GM12878 (cell line): Measurements from ENCODE around the gene KAZN. TPM values are rescaled to one million over a fixed set of nuclear protein-coding genes. Genes with fewer than 3 reads are reported as not detected.

Experiments
- BRCA1 ChIP-seq: IDR thresholded peaks from 2 replicates; pipeline ENCODE4 v1.6.1; 2011; ENCODE audit warnings: low read depth, low read length, improper control_type of control experiment
- CHD1 ChIP-seq: IDR thresholded peaks from 2 replicates; pipeline ENCODE4 v1.6.1; 2012; ENCODE audit warnings: low read depth, low read length, improper control_type of control experiment
- EED ChIP-seq: sonication (generic); IDR thresholded peaks from 2 replicates; pipeline ENCODE4 v1.6.1; 2016; ENCODE audit warnings: antibody characterized with exemption, low read depth
- EP300 ChIP-seq, 2 experiments: fragments of 150-350 bp in 1 of 2; IDR thresholded peaks; 2 replicates each; pipeline ENCODE4 v1.6.1; 2011 to 2012; ENCODE audit warnings: low read depth in 2 of 2, low read length in 2 of 2, borderline replicate concordance in 1 of 2, improper control_type of control experiment in 1 of 2, inconsistent platforms in 1 of 2; ENCODE audit not compliant: control insufficient read depth in 1 of 2
- ESRRA ChIP-seq: IDR thresholded peaks from 2 replicates; pipeline ENCODE4 v1.6.1; 2012; ENCODE audit warnings: mild to moderate bottlenecking, low read length, improper control_type of control experiment
- IRF4 ChIP-seq: IDR thresholded peaks from 2 replicates; pipeline ENCODE4 v1.6.1; 2011; ENCODE audit warnings: low read depth, low read length
- JUNB ChIP-seq: IDR thresholded peaks from 2 replicates; pipeline ENCODE4 v1.6.1; 2016; ENCODE audit warnings: antibody characterized with exemption, mild to moderate bottlenecking
- JUND ChIP-seq: IDR thresholded peaks from 2 replicates; pipeline ENCODE4 v1.6.1; 2012; ENCODE audit warnings: low read depth, mild to moderate bottlenecking, low read length, improper control_type of control experiment, moderate library complexity
- KDM1A ChIP-seq: fragments of 200-600 bp; sonication (generic); IDR thresholded peaks from 2 replicates; pipeline ENCODE4 v1.6.1; 2016; ENCODE audit warnings: borderline replicate concordance
- POU2F2 ChIP-seq: IDR thresholded peaks from 3 replicates; pipeline ENCODE4 v1.6.1; 2011; ENCODE audit warnings: low read depth, mild to moderate bottlenecking, low read length, borderline replicate concordance
- TCF7 ChIP-seq: IDR thresholded peaks from 2 replicates; pipeline ENCODE4 v1.6.1; 2014; ENCODE audit warnings: antibody characterized with exemption, borderline replicate concordance
- ZNF207 ChIP-seq: fragments of 450-650 bp; IDR thresholded peaks from 2 replicates; pipeline ENCODE4 v1.6.1; 2014; ENCODE audit warnings: antibody characterized with exemption, mild to moderate bottlenecking, borderline replicate concordance
- polyA plus RNA-seq, 11 experiments: library from polyadenylated mRNA; depleted of rRNA in 4 of 11; unstranded in 6 of 11; stranded (reverse) in 5 of 11; fragments of >200 nt; fragmentation: Nextera tagmentation in 4 of 11; fragmentation: Illumina TruSeq in 1 of 11; extraction: Ambion mirVana in 4 of 11; extraction: Trizol in 1 of 11; gene quantifications; 1 replicate in 1 of 11; 2 replicates in 10 of 11; pipeline versions ENCODE4 v1.2.1 to v1.2.3, GENCODE V29; 2011 to 2016; ENCODE audit warnings: inconsistent platforms in 2 of 11, missing spikeins in 2 of 11, low read depth in 1 of 11
- total RNA-seq, 4 experiments: library from RNA; depleted of rRNA in 3 of 4; stranded (reverse); fragments of >200 nt in 3 of 4; fragmentation: Illumina TruSeq in 1 of 4; extraction: Trizol in 1 of 4; gene quantifications; 2 replicates each; pipeline versions ENCODE4 v1.2.1 to v1.2.3, GENCODE V29; 2013 to 2021
- TF ChIP-seq, protein P1 (sequence below): IDR thresholded peaks from 2 replicates; pipeline ENCODE4 v1.6.1; 2012; ENCODE audit warnings: low read length, inconsistent platforms
- TF ChIP-seq, protein P2 (sequence below): IDR thresholded peaks from 2 replicates; pipeline ENCODE4 v1.6.1; 2012; ENCODE audit warnings: low read depth, low read length, improper control_type of control experiment
- TF ChIP-seq, protein P3 (sequence below): IDR thresholded peaks from 2 replicates; pipeline ENCODE4 v1.6.1; 2011; ENCODE audit warnings: borderline replicate concordance, low read depth, mild to moderate bottlenecking, moderate library complexity, low read length; ENCODE audit not compliant: insufficient read depth, poor library complexity, severe bottlenecking
- TF ChIP-seq, protein P4 (sequence below): fragments of 450-650 bp; IDR thresholded peaks from 2 replicates; pipeline ENCODE4 v1.6.1; 2016; ENCODE audit warnings: mild to moderate bottlenecking
- TF ChIP-seq, protein P5 (sequence below): fragments of 450-650 bp; IDR thresholded peaks from 2 replicates; pipeline ENCODE4 v1.6.1; 2018; ENCODE audit warnings: borderline replicate concordance, mild to moderate bottlenecking; ENCODE audit not compliant: partially characterized antibody

KAZN gene
- total and polyA plus RNA-seq, 10 of the 15 experiments (the other 5 are each of a cell fraction or from before 2014, with no cell fraction given) = 0.72 to 4.0 (median 1.2) TPM

DNA sequence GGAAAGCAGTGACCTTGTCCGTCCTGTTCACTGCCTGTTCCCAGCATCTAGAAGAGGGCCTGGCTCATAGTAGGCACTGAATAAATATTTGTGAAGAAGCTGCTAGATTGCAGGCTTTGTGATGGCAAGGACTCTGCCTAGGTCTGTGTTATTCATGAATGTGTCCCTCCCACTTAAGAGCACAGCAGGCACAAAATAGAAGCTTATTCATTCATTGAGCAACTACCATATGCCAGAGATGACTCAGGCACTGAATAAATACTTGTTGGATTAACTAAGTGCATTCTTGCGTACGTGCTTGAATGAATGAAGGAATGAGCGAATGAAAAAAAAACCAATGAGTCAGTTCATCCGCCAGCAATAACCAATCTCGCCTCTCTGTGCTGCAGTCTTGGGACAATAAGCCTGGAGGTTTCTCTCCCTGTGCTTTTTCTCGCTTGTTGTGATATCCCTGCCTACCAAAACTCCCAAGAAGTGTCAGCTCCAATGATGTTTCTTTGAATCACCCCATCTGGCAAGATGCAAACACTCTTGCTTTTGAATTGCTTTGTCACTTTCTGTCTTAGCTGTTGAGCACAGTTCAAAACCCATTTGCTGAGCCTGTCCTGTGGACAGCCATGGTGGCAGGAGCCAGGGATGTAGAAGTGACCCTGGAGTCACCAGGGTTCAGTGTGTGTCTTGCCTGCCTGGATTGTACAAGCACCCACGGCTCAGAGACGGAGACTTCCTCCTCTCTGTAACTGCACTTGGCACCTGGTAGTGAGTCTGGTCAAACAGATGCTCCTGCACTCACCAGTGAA is 143.9 kb downstream of the KAZN start (continued):
- TF ChIP-seq, protein P1, sequence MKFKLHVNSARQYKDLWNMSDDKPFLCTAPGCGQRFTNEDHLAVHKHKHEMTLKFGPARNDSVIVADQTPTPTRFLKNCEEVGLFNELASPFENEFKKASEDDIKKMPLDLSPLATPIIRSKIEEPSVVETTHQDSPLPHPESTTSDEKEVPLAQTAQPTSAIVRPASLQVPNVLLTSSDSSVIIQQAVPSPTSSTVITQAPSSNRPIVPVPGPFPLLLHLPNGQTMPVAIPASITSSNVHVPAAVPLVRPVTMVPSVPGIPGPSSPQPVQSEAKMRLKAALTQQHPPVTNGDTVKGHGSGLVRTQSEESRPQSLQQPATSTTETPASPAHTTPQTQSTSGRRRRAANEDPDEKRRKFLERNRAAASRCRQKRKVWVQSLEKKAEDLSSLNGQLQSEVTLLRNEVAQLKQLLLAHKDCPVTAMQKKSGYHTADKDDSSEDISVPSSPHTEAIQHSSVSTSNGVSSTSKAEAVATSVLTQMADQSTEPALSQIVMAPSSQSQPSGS = no peak
- TF ChIP-seq BRCA1 (no peak), CHD1 (no peak), KDM1A (no peak), EP300 (IDR thresholded peaks at IDR 0.05; ENCODE audit: borderline replicate concordance in 1 of 2, control insufficient read depth in 1 of 2, low read depth in 2 of 2, low read length in 2 of 2) (peak in 1 of 2 experiments; percentile 58; a peak in 1 of 4 replicates), TCF7 (no peak), IRF4 (peak; percentile 48; the same call in 1 of the 2 replicates), JUND (peak; percentile 27; the same call in 1 of the 2 replicates), POU2F2 (no peak), JUNB (peak; percentile 78), ESRRA (no peak), EED (peak; percentile 22; the same call in 1 of the 2 replicates), ZNF207 (no peak)
- TF ChIP-seq, protein P2, sequence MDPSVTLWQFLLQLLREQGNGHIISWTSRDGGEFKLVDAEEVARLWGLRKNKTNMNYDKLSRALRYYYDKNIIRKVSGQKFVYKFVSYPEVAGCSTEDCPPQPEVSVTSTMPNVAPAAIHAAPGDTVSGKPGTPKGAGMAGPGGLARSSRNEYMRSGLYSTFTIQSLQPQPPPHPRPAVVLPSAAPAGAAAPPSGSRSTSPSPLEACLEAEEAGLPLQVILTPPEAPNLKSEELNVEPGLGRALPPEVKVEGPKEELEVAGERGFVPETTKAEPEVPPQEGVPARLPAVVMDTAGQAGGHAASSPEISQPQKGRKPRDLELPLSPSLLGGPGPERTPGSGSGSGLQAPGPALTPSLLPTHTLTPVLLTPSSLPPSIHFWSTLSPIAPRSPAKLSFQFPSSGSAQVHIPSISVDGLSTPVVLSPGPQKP = no peak
- TF ChIP-seq, protein P3, sequence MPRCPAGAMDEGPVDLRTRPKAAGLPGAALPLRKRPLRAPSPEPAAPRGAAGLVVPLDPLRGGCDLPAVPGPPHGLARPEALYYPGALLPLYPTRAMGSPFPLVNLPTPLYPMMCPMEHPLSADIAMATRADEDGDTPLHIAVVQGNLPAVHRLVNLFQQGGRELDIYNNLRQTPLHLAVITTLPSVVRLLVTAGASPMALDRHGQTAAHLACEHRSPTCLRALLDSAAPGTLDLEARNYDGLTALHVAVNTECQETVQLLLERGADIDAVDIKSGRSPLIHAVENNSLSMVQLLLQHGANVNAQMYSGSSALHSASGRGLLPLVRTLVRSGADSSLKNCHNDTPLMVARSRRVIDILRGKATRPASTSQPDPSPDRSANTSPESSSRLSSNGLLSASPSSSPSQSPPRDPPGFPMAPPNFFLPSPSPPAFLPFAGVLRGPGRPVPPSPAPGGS = no peak
- TF ChIP-seq, protein P4, sequence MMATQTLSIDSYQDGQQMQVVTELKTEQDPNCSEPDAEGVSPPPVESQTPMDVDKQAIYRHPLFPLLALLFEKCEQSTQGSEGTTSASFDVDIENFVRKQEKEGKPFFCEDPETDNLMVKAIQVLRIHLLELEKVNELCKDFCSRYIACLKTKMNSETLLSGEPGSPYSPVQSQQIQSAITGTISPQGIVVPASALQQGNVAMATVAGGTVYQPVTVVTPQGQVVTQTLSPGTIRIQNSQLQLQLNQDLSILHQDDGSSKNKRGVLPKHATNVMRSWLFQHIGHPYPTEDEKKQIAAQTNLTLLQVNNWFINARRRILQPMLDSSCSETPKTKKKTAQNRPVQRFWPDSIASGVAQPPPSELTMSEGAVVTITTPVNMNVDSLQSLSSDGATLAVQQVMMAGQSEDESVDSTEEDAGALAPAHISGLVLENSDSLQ = 0 out of 2 replicates have a peak, but pooled peaks have one; percentile 8
- TF ChIP-seq, protein P5, sequence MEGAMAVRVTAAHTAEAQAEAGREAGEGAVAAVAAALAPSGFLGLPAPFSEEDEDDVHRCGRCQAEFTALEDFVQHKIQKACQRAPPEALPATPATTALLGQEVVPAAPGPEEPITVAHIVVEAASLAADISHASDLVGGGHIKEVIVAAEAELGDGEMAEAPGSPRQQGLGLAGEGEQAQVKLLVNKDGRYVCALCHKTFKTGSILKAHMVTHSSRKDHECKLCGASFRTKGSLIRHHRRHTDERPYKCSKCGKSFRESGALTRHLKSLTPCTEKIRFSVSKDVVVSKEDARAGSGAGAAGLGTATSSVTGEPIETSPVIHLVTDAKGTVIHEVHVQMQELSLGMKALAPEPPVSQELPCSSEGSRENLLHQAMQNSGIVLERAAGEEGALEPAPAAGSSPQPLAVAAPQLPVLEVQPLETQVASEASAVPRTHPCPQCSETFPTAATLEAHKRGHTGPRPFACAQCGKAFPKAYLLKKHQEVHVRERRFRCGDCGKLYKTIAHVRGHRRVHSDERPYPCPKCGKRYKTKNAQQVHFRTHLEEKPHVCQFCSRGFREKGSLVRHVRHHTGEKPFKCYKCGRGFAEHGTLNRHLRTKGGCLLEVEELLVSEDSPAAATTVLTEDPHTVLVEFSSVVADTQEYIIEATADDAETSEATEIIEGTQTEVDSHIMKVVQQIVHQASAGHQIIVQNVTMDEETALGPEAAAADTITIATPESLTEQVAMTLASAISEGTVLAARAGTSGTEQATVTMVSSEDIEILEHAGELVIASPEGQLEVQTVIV = no peak
